Measurements from ENCODE around the gene DBF4B. TPM values are rescaled to one million over a fixed set of nuclear protein-coding genes. Genes with fewer than 3 reads are reported as not detected.
"Not testable (repeated sequence)": the region's sequence is repeated elsewhere in the genome, so short reads cannot be mapped to it uniquely, and the experiment has no call there.

DBF4B gene
- polyA plus RNA-seq, 6 donors from 2014 or later = 0.40 to 1.7 (median 0.79) TPM

- Mint-ChIP-seq H3K27me3 (no peaks in the 10 kb centered on the region), H3K36me3 (no peaks in the 10 kb centered on the region), H3K27ac (peak within 1 kb of the TSS; percentile 95 to 99 (median 98)), H3K9me3 (no peaks in the 10 kb centered on the region), H3K4me3 (peak within 1 kb of the TSS; percentile 91 to 100 (median 98)), H3K4me1 (peaks cover 17 to 31% (median 21%) of the 10 kb centered on the region in 3 donors)
- DNase-seq (peak; percentile 91), ATAC-seq (ENCODE audit: low read depth in 2 of 2) (peak; percentile 96)
These were observed 18.8 kb upstream of the DBF4B start, which contains the start of gene CCDC43 for GRCh38 chr17:44689477-44690217. CCDC43 (minus strand) TSS chr17:44689776; CDS start chr17:44689753, 23 bp downstream.

DNA sequence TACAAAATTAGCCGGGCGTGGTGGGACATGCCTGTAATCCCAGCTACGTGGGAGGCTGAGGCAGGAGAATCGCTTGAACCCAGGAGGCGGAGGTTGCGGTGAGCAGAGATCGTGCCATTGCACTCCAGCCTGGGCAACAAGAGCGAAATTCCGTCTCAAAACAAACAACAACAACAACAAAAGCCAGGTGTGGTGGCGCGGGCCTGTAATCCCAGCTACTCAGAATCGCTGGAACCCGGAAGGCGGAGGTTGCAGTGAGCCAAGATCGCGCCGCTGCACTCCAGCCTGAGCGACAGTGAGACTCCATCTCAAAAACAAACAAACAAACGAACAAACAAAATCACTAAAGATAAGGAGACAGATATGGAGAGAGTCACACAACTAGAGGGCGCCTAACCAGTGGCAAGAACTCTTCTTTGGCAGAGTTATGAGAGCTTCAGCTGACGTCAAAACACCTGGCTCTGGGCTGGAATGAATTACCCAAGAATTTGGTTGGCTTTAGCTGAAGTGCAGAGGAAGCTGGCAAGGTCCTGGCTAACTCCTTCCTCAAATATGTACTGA, 17.6 kb upstream of the DBF4B start:
- not testable (repeated sequence) for DNase-seq; H3K9me3 Mint-ChIP-seq; ATAC-seq (ENCODE audit: low read depth in 2 of 2)

GRCh38 chr17:44693609-44694008, 14.9 kb upstream of the DBF4B start:
- Mint-ChIP-seq H3K27ac (no peak overlapping the region), H3K4me3 (no peak overlapping the region), H3K36me3 (no peaks in the 10 kb centered on the region), H3K9me3 (no peaks in the 10 kb centered on the region), H3K4me1 (peaks cover 16 to 18% (median 16%) of the 10 kb centered on the region in 3 donors), H3K27me3 (no peaks in the 10 kb centered on the region)
- DNase-seq (no peak), ATAC-seq (ENCODE audit: low read depth in 2 of 2) (no peak)

More for the DNA sequence above, 17.6 kb upstream of the DBF4B start:
- Mint-ChIP-seq H3K4me1 (peaks cover 17 to 25% (median 21%) of the 10 kb centered on the region in 3 donors), H3K27ac (peak overlapping the region; percentile 12 to 97 (median 85)), H3K4me3 (peak overlapping the region in 7 of 8 donors; percentile 64 to 100 (median 97))
- H3K36me3 Mint-ChIP-seq, H3K27me3 Mint-ChIP-seq: not testable (repeated sequence)

DNA sequence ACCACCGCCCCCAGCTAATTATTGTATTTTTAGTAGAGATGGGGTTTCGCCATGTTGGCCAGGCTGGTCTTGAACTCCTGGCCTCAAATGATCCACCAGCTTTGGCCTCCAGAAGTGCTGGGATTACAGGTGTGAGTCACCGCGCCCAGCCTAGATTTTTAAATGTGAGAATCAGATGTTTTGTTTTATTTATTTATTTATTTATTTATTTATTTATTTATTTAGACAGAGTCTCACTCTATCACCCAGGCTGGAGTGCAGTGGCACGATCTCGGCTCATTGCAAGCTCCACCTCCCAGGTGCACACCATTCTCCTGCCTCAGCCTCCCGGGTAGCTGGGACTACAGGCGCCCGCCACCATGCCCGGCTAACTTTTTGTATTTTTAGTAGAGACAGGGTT, 8.2 kb upstream of the DBF4B start:
- not testable (repeated sequence) for H3K4me3 Mint-ChIP-seq; H3K27ac Mint-ChIP-seq; DNase-seq; H3K36me3 Mint-ChIP-seq; H3K9me3 Mint-ChIP-seq; H3K27me3 Mint-ChIP-seq; ATAC-seq (ENCODE audit: low read depth in 2 of 2); H3K4me1 Mint-ChIP-seq

- H3K4me1 Mint-ChIP-seq = no peaks in the 10 kb centered on the region
- DNase-seq (no peak), ATAC-seq (ENCODE audit: low read depth in 2 of 2) (peak in 1 of 2 donors; percentile 14)
- no peaks in the 10 kb centered on the region for H3K36me3 Mint-ChIP-seq
- H3K4me3 Mint-ChIP-seq = no peak overlapping the region
- no peaks in the 10 kb centered on the region for H3K9me3 Mint-ChIP-seq
- H3K27ac Mint-ChIP-seq = no peak overlapping the region
- H3K27me3 Mint-ChIP-seq = peaks cover 0 to 12% (median 4%) of the 10 kb centered on the region in 3 donors
These were observed 587 bp upstream of the DBF4B start for GRCh38 chr17:44707755-44708400.

DNA sequence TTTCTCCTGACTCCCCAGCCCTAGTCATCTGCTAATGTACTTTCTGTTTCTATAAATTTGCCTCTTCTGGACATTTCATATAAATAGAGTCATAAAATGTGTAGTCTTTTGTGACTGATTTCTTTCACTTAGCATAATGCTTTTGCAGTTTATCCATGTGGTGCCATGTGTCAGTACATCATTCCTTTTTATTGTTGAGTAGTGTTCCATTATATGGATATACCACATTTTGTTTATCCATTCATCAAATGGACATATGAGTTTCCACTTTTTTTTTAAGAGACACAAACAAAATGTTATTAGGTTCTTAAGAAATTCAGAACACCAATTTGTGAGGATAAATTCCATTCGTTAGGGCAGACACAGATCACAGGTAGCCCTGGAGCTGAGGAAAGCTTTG, 11.0 kb downstream of the DBF4B start:
- ATAC-seq (ENCODE audit: low read depth in 2 of 2) (no peak), DNase-seq (no peak)
- no peak overlapping the region for H3K4me3 Mint-ChIP-seq
- no peaks in the 10 kb centered on the region for H3K9me3 Mint-ChIP-seq
- H3K4me1 Mint-ChIP-seq = no peaks in the 10 kb centered on the region
- H3K27me3 Mint-ChIP-seq = no peaks in the 10 kb centered on the region
- H3K36me3 Mint-ChIP-seq = no peaks in the 10 kb centered on the region
- H3K27ac Mint-ChIP-seq = no peak overlapping the region

DNA sequence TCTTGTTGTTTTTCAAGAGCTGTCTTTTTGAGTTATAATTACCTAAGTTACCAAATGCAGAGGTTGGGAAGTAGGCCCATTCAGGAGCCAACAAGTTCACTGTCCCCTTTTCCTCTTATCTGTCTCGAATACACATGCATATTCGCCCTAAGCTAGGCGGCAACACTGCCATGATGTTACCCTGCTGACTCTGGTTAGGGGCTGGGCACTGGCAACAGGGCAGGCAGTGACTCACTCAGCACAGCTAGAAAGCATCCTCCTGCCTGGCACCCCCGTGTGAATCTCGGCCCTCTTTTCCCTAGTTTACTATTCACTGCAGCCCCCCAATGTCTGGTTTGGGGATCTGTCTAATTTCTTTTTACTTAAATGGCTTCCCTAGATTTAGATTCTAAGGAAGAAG, 13.8 kb downstream of the DBF4B start:
- Mint-ChIP-seq H3K27me3 (no peaks in the 10 kb centered on the region), H3K36me3 (no peaks in the 10 kb centered on the region), H3K27ac (peak overlapping the region in 1 of 6 donors; percentile 60), H3K4me1 (no peaks in the 10 kb centered on the region), H3K9me3 (no peaks in the 10 kb centered on the region), H3K4me3 (no peak overlapping the region)
- ATAC-seq (ENCODE audit: low read depth in 2 of 2) (no peak), DNase-seq (no peak)

GRCh38 chr17:44726121-44726520, 17.7 kb downstream of the DBF4B start:
- not testable (repeated sequence) for ATAC-seq (ENCODE audit: low read depth in 2 of 2); H3K9me3 Mint-ChIP-seq; H3K4me3 Mint-ChIP-seq; DNase-seq; H3K27me3 Mint-ChIP-seq; H3K36me3 Mint-ChIP-seq; H3K27ac Mint-ChIP-seq; H3K4me1 Mint-ChIP-seq

GRCh38 chr17:44733753-44734152, 25.3 kb downstream of the DBF4B start:
- Mint-ChIP-seq H3K27ac (peak overlapping the region in 2 of 6 donors; percentile 38 to 79), H3K4me1 (peaks cover 0 to 4% (median 0%) of the 10 kb centered on the region in 3 donors), H3K4me3 (no peak overlapping the region), H3K27me3 (no peaks in the 10 kb centered on the region), H3K36me3 (no peaks in the 10 kb centered on the region), H3K9me3 (no peaks in the 10 kb centered on the region)
- DNase-seq (no peak), ATAC-seq (ENCODE audit: low read depth in 2 of 2) (no peak)

DNA sequence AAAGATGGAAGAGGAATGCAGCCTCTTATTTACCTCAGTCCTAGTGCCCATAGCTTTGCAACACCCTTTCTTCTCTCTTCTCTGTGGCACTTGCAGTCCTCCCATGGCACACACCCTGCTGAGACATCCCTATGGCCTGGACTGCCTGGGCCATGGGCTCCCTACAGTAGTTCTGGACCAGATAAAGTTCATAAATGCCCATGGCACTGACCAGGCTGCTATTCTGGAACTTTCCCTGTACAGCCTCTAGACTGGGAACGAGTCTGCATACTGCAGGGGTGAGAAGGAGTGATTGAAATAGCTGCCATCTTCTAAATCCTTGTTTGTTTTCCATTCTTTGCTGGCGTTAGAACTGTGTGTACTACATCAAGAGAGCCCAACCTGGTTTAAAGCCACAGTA, 25.8 kb downstream of the DBF4B start:
- H3K27ac Mint-ChIP-seq = peak overlapping the region in 1 of 6 donors; percentile 79
- H3K27me3 Mint-ChIP-seq = no peaks in the 10 kb centered on the region
- no peak overlapping the region for H3K4me3 Mint-ChIP-seq
- peaks cover 0 to 4% (median 0%) of the 10 kb centered on the region in 3 donors for H3K4me1 Mint-ChIP-seq
- no peaks in the 10 kb centered on the region for H3K9me3 Mint-ChIP-seq
- H3K36me3 Mint-ChIP-seq = no peaks in the 10 kb centered on the region
- DNase-seq (no peak), ATAC-seq (ENCODE audit: low read depth in 2 of 2) (no peak)

DNA sequence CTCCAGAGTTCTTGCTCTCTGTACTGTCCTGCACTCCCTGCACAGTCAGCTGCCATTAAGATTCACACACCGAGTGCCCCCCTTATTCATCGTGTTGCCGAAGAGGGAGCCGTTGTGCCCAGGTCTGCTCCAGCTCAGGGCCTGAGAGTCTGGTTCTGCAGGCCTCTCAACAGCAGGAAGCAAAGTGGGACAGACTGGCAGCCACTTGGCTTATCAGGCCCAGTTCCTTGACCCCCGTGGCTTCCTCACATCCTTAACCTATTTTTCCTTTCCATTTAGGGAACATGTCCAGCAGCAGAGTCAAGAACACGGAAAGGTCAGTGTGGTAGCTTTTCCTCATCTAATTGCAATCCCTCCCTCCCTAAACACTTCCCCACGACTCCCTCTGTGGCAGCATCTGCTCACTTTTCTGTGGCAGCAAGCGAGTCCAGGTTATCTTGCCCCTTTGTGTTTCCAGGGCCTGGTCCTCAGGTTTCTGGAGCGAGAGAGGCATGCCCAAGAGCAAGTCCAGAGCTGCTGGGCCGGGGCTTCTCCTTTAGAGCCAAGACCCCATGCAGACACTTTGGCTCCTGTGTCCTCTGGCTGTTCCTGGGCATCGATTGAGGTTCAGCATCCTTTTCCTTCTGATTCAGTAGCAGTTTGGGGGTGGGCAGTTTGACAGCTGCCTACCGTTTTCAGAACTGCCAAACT, 28.2 kb downstream of the DBF4B start:
- H3K4me1 Mint-ChIP-seq = peaks cover 0 to 4% (median 0%) of the 10 kb centered on the region in 3 donors
- H3K4me3 Mint-ChIP-seq = peak overlapping the region in 1 of 8 donors; percentile 25
- no peak overlapping the region for H3K27ac Mint-ChIP-seq
- H3K9me3 Mint-ChIP-seq = no peaks in the 10 kb centered on the region
- no peak for ATAC-seq (ENCODE audit: low read depth in 2 of 2)
- no peaks in the 10 kb centered on the region for H3K27me3 Mint-ChIP-seq
- DNase-seq = no peak
- no peaks in the 10 kb centered on the region for H3K36me3 Mint-ChIP-seq

- Mint-ChIP-seq H3K4me1 (no peaks in the 10 kb centered on the region), H3K27ac (no peak overlapping the region), H3K4me3 (no peak overlapping the region), H3K9me3 (peaks cover 0 to 1% (median 0%) of the 10 kb centered on the region in 7 donors), H3K36me3 (no peaks in the 10 kb centered on the region), H3K27me3 (no peaks in the 10 kb centered on the region)
- ATAC-seq (ENCODE audit: low read depth in 2 of 2) = no peak
- no peak for DNase-seq
These were observed 29.9 kb downstream of the DBF4B start for GRCh38 chr17:44738214-44738906.

DNA sequence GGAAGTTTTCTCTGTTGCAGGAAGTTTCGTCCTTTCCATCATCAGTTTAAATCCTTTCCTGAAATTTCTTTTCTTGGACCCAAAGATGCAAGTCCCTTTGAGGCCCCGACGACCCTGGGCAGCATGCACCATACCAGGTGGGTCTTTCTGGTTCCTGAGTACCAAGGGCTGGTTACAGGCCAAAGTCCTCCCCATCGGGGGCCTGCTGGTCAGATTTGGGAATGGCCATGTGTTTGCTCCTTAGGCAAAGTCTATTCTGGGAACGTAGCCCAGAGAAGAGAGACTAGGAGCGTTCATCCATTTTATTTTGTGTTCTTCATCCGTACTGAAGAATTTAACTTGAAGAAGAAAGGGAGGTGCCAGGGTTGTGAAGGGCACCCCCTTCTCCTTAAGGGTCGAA, 32.9 kb downstream of the DBF4B start:
- DNase-seq (no peak), ATAC-seq (ENCODE audit: low read depth in 2 of 2) (no peak)
- H3K27ac Mint-ChIP-seq = no peak overlapping the region
- no peaks in the 10 kb centered on the region for H3K27me3 Mint-ChIP-seq
- no peaks in the 10 kb centered on the region for H3K36me3 Mint-ChIP-seq
- H3K4me1 Mint-ChIP-seq = no peaks in the 10 kb centered on the region
- H3K9me3 Mint-ChIP-seq = peaks cover 0 to 1% (median 0%) of the 10 kb centered on the region in 7 donors
- H3K4me3 Mint-ChIP-seq = no peak overlapping the region

Data from naive B cell (primary cell).